Mesenchymal stem cell (in vitro differentiated cells and primary cell): Measurements from ENCODE around the gene CCDC78.

Experiments used
- DNase-seq: peaks from one replicate; pipeline ENCODE4 v3.0.0-alpha.2; 2013
- H2AFZ ChIP-seq: one replicate; pipeline ENCODE4 v1.6.1; 2013; ENCODE audit warnings: low read depth, mild to moderate bottlenecking, control low read depth, inconsistent platforms, low read length, moderate library complexity
- H2AK5ac ChIP-seq: 2 replicates; pipeline ENCODE4 v1.6.1; 2013; ENCODE audit warnings: low read length, moderate library complexity, mild to moderate bottlenecking, inconsistent platforms; ENCODE audit not compliant: severe bottlenecking
- H2BK120ac ChIP-seq: one replicate; pipeline ENCODE4 v1.6.1; 2013; ENCODE audit warnings: low read depth, mild to moderate bottlenecking, inconsistent platforms, low read length, moderate library complexity
- H2BK12ac ChIP-seq, 2 experiments: one replicate each; pipeline ENCODE4 v1.6.1; 2013; ENCODE audit warnings: inconsistent platforms in 2 of 2, low read length in 2 of 2, mild to moderate bottlenecking in 2 of 2, moderate library complexity in 2 of 2, control low read depth in 1 of 2
- H2BK15ac ChIP-seq: one replicate; pipeline ENCODE4 v1.6.1; 2013; ENCODE audit warnings: mild to moderate bottlenecking, low read depth, inconsistent platforms; ENCODE audit not compliant: poor library complexity, severe bottlenecking
- H2BK5ac ChIP-seq: 2 replicates; pipeline ENCODE4 v1.6.1; 2013; ENCODE audit warnings: low read depth, mild to moderate bottlenecking, low read length, control low read depth, inconsistent platforms; ENCODE audit not compliant: poor library complexity, severe bottlenecking
- H3K14ac ChIP-seq, 2 experiments: one replicate each; pipeline ENCODE4 v1.6.1; 2013; ENCODE audit warnings: inconsistent platforms in 2 of 2, low read length in 2 of 2, control low read depth in 1 of 2, mild to moderate bottlenecking in 1 of 2, moderate library complexity in 1 of 2
- H3K18ac ChIP-seq, 2 experiments: one replicate each; pipeline ENCODE4 v1.6.1; 2013; ENCODE audit warnings: inconsistent platforms in 2 of 2, low read length in 2 of 2, control low read depth in 1 of 2, low read depth in 1 of 2, mild to moderate bottlenecking in 1 of 2
- H3K23ac ChIP-seq, 2 experiments: one replicate each; pipeline ENCODE4 v1.6.1; 2013; ENCODE audit warnings: inconsistent platforms in 2 of 2, low read length in 2 of 2, mild to moderate bottlenecking in 2 of 2, moderate library complexity in 2 of 2, control low read depth in 1 of 2
- H3K27ac ChIP-seq: 2 replicates; pipeline ENCODE4 v1.5.1; 2013; ENCODE audit warnings: mild to moderate bottlenecking, moderate library complexity, low read length, control low read depth, inconsistent platforms; ENCODE audit not compliant: poor library complexity, severe bottlenecking
- H3K27me3 ChIP-seq, 2 experiments: 2 replicates each; pipeline versions ENCODE4 v1.6.1 to v1.7.0; 2013; ENCODE audit warnings: low read length in 2 of 2, mild to moderate bottlenecking in 2 of 2, moderate library complexity in 2 of 2, control low read depth in 1 of 2, inconsistent platforms in 1 of 2; ENCODE audit not compliant: control insufficient read depth in 1 of 2, insufficient read depth in 1 of 2
- H3K36me3 ChIP-seq, 2 experiments: 2 replicates each; pipeline versions ENCODE4 v1.6.1 to v1.7.0; 2013; ENCODE audit warnings: low read length in 2 of 2, control low read depth in 1 of 2, inconsistent platforms in 1 of 2, low read depth in 1 of 2, mild to moderate bottlenecking in 1 of 2; ENCODE audit not compliant: insufficient read depth in 2 of 2, control insufficient read depth in 1 of 2
- H3K4ac ChIP-seq, 2 experiments: one replicate each; pipeline ENCODE4 v1.6.1; 2013; ENCODE audit warnings: inconsistent platforms in 2 of 2, low read length in 2 of 2, mild to moderate bottlenecking in 2 of 2, moderate library complexity in 2 of 2, control low read depth in 1 of 2, low read depth in 1 of 2
- H3K4me1 ChIP-seq: 2 replicates; pipeline ENCODE4 v1.6.1; 2013; ENCODE audit warnings: low read depth, low read length, control low read depth; ENCODE audit not compliant: control insufficient read depth, insufficient read depth
- H3K4me2 ChIP-seq: 2 replicates; pipeline ENCODE4 v1.6.1; 2013; ENCODE audit warnings: low read length, mild to moderate bottlenecking, inconsistent platforms; ENCODE audit not compliant: poor library complexity, severe bottlenecking
- H3K4me3 ChIP-seq, 2 experiments: 2 replicates each; pipeline versions ENCODE4 v1.5.1 to v1.7.0; 2013; ENCODE audit warnings: low read length in 2 of 2, mild to moderate bottlenecking in 2 of 2, control low read depth in 1 of 2, low read depth in 1 of 2; ENCODE audit not compliant: insufficient read depth in 1 of 2
- H3K79me1 ChIP-seq: replicated peaks from 2 replicates; pipeline ENCODE4 v1.6.1; 2013; ENCODE audit warnings: mild to moderate bottlenecking, control low read depth, low read length, inconsistent platforms; ENCODE audit not compliant: poor library complexity, severe bottlenecking
- H3K9ac ChIP-seq: 2 replicates; pipeline ENCODE4 v1.7.0; 2013; ENCODE audit warnings: mild to moderate bottlenecking, low read length, moderate library complexity
- H3K9me3 ChIP-seq: 2 replicates; pipeline ENCODE4 v1.7.0; 2013; ENCODE audit warnings: mild to moderate bottlenecking, low read length; ENCODE audit not compliant: control insufficient read depth
- H4K8ac ChIP-seq: one replicate; pipeline ENCODE4 v1.6.1; 2013; ENCODE audit warnings: inconsistent platforms, mild to moderate bottlenecking, low read length, moderate library complexity
- H4K91ac ChIP-seq: one replicate; pipeline ENCODE4 v1.6.1; 2013; ENCODE audit warnings: mild to moderate bottlenecking, low read length, inconsistent platforms
- WGBS: methylation state at CpG from one replicate; pipeline ENCODE4 v1.1.7; 2013; ENCODE audit warnings: mixed read lengths; 5-methylcytosine and 5-hydroxymethylcytosine counted together

The CCDC78 gene

GRCh38 chr16:684071-684794 lies 42.0 kb downstream of the CCDC78 start, which contains the start of gene JMJD8:
Gene JMJD8 (minus strand): TSS chr16:684334. CDS start chr16:684319, 15 bp downstream.
- Histone ChIP-seq H3K79me1 (peaks cover 38% of the 10 kb centered on the region), H4K91ac (peak within 1 kb of the TSS; percentile 97), H3K18ac (peak within 1 kb of the TSS; percentile 86 to 88), H3K4me1 (peaks cover 64% of the 10 kb centered on the region), H3K23ac (peak within 1 kb of the TSS; percentile 72 to 75), H2BK120ac (no peak within 1 kb of the TSS), H3K4me2 (peak within 1 kb of the TSS; percentile 91), H2AK5ac (no peak within 1 kb of the TSS), H3K14ac (peak within 1 kb of the TSS in 1 of 2 experiments; percentile 96), H3K27ac (peak within 1 kb of the TSS; percentile 14), H2BK12ac (peak within 1 kb of the TSS in 1 of 2 experiments; percentile 51), H4K8ac (peak within 1 kb of the TSS; percentile 96), H3K9me3 (no peaks in the 10 kb centered on the region), H3K27me3 (no peaks in the 10 kb centered on the region), H3K9ac (peak within 1 kb of the TSS; percentile 84), H2BK15ac (no peak within 1 kb of the TSS), H2BK5ac (no peak within 1 kb of the TSS), H3K36me3 (peaks cover 47 to 74% of the 10 kb centered on the region in 2 experiments), H3K4ac (peak within 1 kb of the TSS in 1 of 2 experiments; percentile 89), H3K4me3 (peak within 1 kb of the TSS; percentile 81 to 85), H2AFZ (peak within 1 kb of the TSS; percentile 69)
- peak; percentile 95 for DNase-seq
- WGBS, result 12% methylated on average over 80 of the region's 91 CpGs

- WGBS, result 15% methylated on average over 54 of the region's 57 CpGs
- no peak overlapping the region for H2BK5ac ChIP-seq
- H3K4me1 ChIP-seq, result peaks cover 64% of the 10 kb centered on the region
- no peak overlapping the region for H2BK15ac ChIP-seq
- peaks cover 47 to 68% of the 10 kb centered on the region in 2 experiments for H3K36me3 ChIP-seq
- H3K18ac ChIP-seq, result peak overlapping the region; percentile 86 to 88
- H3K9ac ChIP-seq, result peak overlapping the region; percentile 84
- H3K27ac ChIP-seq, result peak overlapping the region; percentile 14
- peak overlapping the region in 1 of 2 experiments; percentile 96 for H3K14ac ChIP-seq
- H3K23ac ChIP-seq, result peak overlapping the region in 1 of 2 experiments; percentile 75
- peak overlapping the region; percentile 20 for H2AFZ ChIP-seq
- peak overlapping the region in 1 of 2 experiments; percentile 89 for H3K4ac ChIP-seq
- peak overlapping the region in 1 of 2 experiments; percentile 51 for H2BK12ac ChIP-seq
- H2AK5ac ChIP-seq, result no peak overlapping the region
- H4K91ac ChIP-seq, result peak overlapping the region; percentile 97
- H3K4me3 ChIP-seq, result peak overlapping the region; percentile 81 to 85
- peak overlapping the region; percentile 91 for H3K4me2 ChIP-seq
- no peaks in the 10 kb centered on the region for H3K9me3 ChIP-seq
- DNase-seq, result no peak
- H3K79me1 ChIP-seq, result peaks cover 31% of the 10 kb centered on the region
- H2BK120ac ChIP-seq, result no peak overlapping the region
- no peaks in the 10 kb centered on the region for H3K27me3 ChIP-seq
- H4K8ac ChIP-seq, result peak overlapping the region; percentile 96
Observed at GRCh38 chr16:683396-684070, 42.7 kb downstream of the CCDC78 start.

GRCh38 chr16:682493-683395 lies 43.5 kb downstream of the CCDC78 start:
- Histone ChIP-seq H3K18ac (no peak overlapping the region), H4K91ac (peak overlapping the region; percentile 25), H3K4me3 (peak overlapping the region in 1 of 2 experiments; percentile 93), H2BK120ac (no peak overlapping the region), H3K23ac (no peak overlapping the region), H2BK12ac (no peak overlapping the region), H2AFZ (no peak overlapping the region), H3K27ac (no peak overlapping the region), H2BK5ac (no peak overlapping the region), H3K14ac (no peak overlapping the region), H4K8ac (peak overlapping the region; percentile 19), H3K9me3 (no peaks in the 10 kb centered on the region), H2AK5ac (no peak overlapping the region), H3K79me1 (peaks cover 30% of the 10 kb centered on the region), H3K4me2 (peak overlapping the region; percentile 91), H3K4ac (peak overlapping the region; percentile 7 to 9), H3K36me3 (peaks cover 45 to 68% of the 10 kb centered on the region in 2 experiments), H3K27me3 (no peaks in the 10 kb centered on the region), H3K4me1 (peaks cover 65% of the 10 kb centered on the region), H3K9ac (peak overlapping the region; percentile 84), H2BK15ac (no peak overlapping the region)
- DNase-seq, result no peak
- WGBS, result 93% methylated on average over 34 of the region's 36 CpGs
